ENCODE data around the gene EGFL7. TPM values are rescaled to one million over a fixed set of nuclear protein-coding genes. Genes with fewer than 3 reads are reported as not detected.

EGFL7 gene
- total and polyA plus RNA-seq, 4 donors, result 32.1 to 39.7 (median 36.5) TPM

GRCh38 chr9:136690806-136691261 is 28.1 kb downstream of the EGFL7 start:
- WGBS, result 40% methylated on average over 15 of the region's 15 CpGs
- H3K9ac ChIP-seq (ENCODE audit: low read depth in 1 of 2, low read length in 2 of 2), result no peak overlapping the region
- DNase-seq (ENCODE audit: low spot score), result no peak

More at GRCh38 chr9:136690806-136691261, 28.1 kb downstream of the EGFL7 start:
- no peaks in the 10 kb centered on the region for H3K9me3 ChIP-seq (ENCODE audit: control insufficient read depth in 4 of 4, low read length in 3 of 4)
- H3K4me3 ChIP-seq (ENCODE audit: low read depth in 1 of 3, low read length in 3 of 3), result no peak overlapping the region
- TF ChIP-seq ZBTB33 (IDR thresholded peaks at IDR 0.05) (peak; percentile 44), FOXA1 (IDR thresholded peaks at IDR 0.05) (peak; percentile 66), HNF4G (IDR thresholded peaks at IDR 0.05) (peak; percentile 12), GABPA (IDR thresholded peaks at IDR 0.05 in 1 of 2, conservative IDR thresholded peaks at IDR 0.05 in 1 of 2) (peak in 1 of 2 donors; percentile 35), JUND (IDR thresholded peaks at IDR 0.05) (peak in 1 of 2 donors; percentile 49), FOXA2 (IDR thresholded peaks at IDR 0.05) (peak; percentile 72), RXRA (IDR thresholded peaks at IDR 0.05) (peak; percentile 66 to 87), ATF3 (IDR thresholded peaks at IDR 0.05) (no peak), REST (IDR thresholded peaks at IDR 0.05) (peak; percentile 19), NR2F2 (IDR thresholded peaks at IDR 0.05) (peak; percentile 27), CTCF (IDR thresholded peaks at IDR 0.05; ENCODE audit: low read depth, low read length, missing input control) (no peak), SP1 (IDR thresholded peaks at IDR 0.05) (peak; percentile 80), RAD21 (IDR thresholded peaks at IDR 0.05) (peak in 1 of 2 donors; percentile 30), HNF4A (conservative IDR thresholded peaks at IDR 0.05) (peak; percentile 71 to 92), TAF1 (conservative IDR thresholded peaks at IDR 0.05) (no peak), EGR1 (IDR thresholded peaks at IDR 0.05; ENCODE audit: low read depth in 2 of 2) (peak; percentile 53 to 58), MAX (IDR thresholded peaks at IDR 0.05) (peak; percentile 53), YY1 (IDR thresholded peaks at IDR 0.05) (peak; percentile 57)
- peaks cover 26 to 73% (median 57%) of the 10 kb centered on the region in 4 donors for H3K4me1 ChIP-seq (ENCODE audit: control insufficient read depth in 4 of 4, insufficient read depth in 4 of 4, low read length in 3 of 4)
- H3K27ac ChIP-seq (ENCODE audit: low read depth in 1 of 2, low read length in 2 of 2), result peak overlapping the region; percentile 89 to 94
- no peaks in the 10 kb centered on the region for H3K27me3 ChIP-seq (ENCODE audit: control insufficient read depth in 4 of 4, insufficient read depth in 4 of 4, low read length in 3 of 4)
- H3K36me3 ChIP-seq (ENCODE audit: control insufficient read depth in 4 of 4, insufficient read depth in 3 of 4, low read depth in 1 of 4, low read length in 3 of 4), result no peaks in the 10 kb centered on the region
